GM12878 (cell line): ENCODE measurements around the gene GALT. TPM values are rescaled to one million over a fixed set of nuclear protein-coding genes. Genes with fewer than 3 reads are reported as not detected.

Experiments used
- ATAC-seq: fragments of 200-7000 bp; cut with Tn5 transposase; 3 replicates; pipeline ENCODE4 v1.9.1; 2020; ENCODE audit warnings: mild to moderate bottlenecking, moderate library complexity
- BruUV-seq: library from RNA; stranded (reverse); fragments of 400-500 nt; replicated peaks from 2 replicates; lab custom pipeline; 2021; lab: Mats Ljungman, UMichigan
- CTCF ChIA-PET: fragments of 300-600 bp; sonication (Branson Sonifier 250); formaldehyde crosslinking; extraction: SDS; loops from one replicate; lab custom pipeline; 2021; ENCODE audit warnings: inconsistent platforms; lab: Yijun Ruan, JAX
- POLR2A ChIA-PET: fragments of 350-600 bp; formaldehyde crosslinking; extraction: SDS; loops from one replicate; lab custom pipeline; 2021; ENCODE audit warnings: inconsistent platforms; lab: Charles Lee
- RAD21 ChIA-PET: fragments of 300-600 bp; sonication (Branson Sonifier 250); formaldehyde crosslinking; loops from one replicate; lab custom pipeline; 2023; ENCODE audit warnings: antibody characterized with exemption; ENCODE audit not compliant: unreplicated experiment; lab: Charles Lee
- SMC1A ChIA-PET: fragments of 300-600 bp; sonication (Branson Sonifier 250); formaldehyde crosslinking; loops from one replicate; lab custom pipeline; 2023; ENCODE audit not compliant: unreplicated experiment, uncharacterized antibody; lab: Charles Lee
- DNase-seq: peaks from one replicate; pipeline ENCODE4 v3.0.0-alpha.2; 2011; ENCODE audit warnings: low read depth, low spot score
- FAIRE-seq: peaks from 3 replicates; lab custom pipeline; 2011; peaks lifted over from hg19 to GRCh38; lab: Jason Lieb, UNC
- H2AFZ ChIP-seq: 2 replicates; pipeline ENCODE4 v1.6.0; 2011; ENCODE audit warnings: low read depth, low read length, control low read depth; ENCODE audit not compliant: control insufficient read depth
- H3K27ac ChIP-seq: 2 replicates; pipeline ENCODE4 v1.5.1; 2011; ENCODE audit warnings: control low read depth; ENCODE audit not compliant: control insufficient read depth, insufficient read depth
- H3K27me3 ChIP-seq, 2 experiments: replicated peaks in 1 of 2; 2 replicates each; pipeline versions ENCODE4 v1.6.0 to v1.6.1; 2011; ENCODE audit warnings: low read length in 1 of 2; ENCODE audit not compliant: control insufficient read depth in 2 of 2, insufficient read depth in 2 of 2
- H3K36me3 ChIP-seq, 2 experiments: 2 replicates each; pipeline ENCODE4 v1.5.1; 2011; ENCODE audit warnings: low read length in 1 of 2; ENCODE audit not compliant: control insufficient read depth in 2 of 2, insufficient read depth in 2 of 2
- H3K4me1 ChIP-seq: 2 replicates; pipeline ENCODE4 v1.6.1; 2011; ENCODE audit warnings: mild to moderate bottlenecking, low read length, moderate library complexity, mixed read lengths; ENCODE audit not compliant: control insufficient read depth, insufficient read depth
- H3K4me2 ChIP-seq: 2 replicates; pipeline ENCODE4 v1.6.0; 2011; ENCODE audit warnings: control low read depth; ENCODE audit not compliant: control insufficient read depth, insufficient read depth
- H3K4me3 ChIP-seq: fragments of 200-600 bp; sonication (generic); 2 replicates; pipeline ENCODE4 v1.5.1; 2016
- H3K79me2 ChIP-seq: 2 replicates; pipeline ENCODE4 v1.6.0; 2011; ENCODE audit warnings: low read length; ENCODE audit not compliant: control insufficient read depth, insufficient read depth
- H3K9ac ChIP-seq: 2 replicates; pipeline ENCODE4 v1.8.0; 2011; ENCODE audit warnings: low read length, control low read depth, mixed read lengths; ENCODE audit not compliant: control insufficient read depth, insufficient read depth
- H3K9me3 ChIP-seq: replicated peaks from 3 replicates; pipeline ENCODE4 v1.5.1; 2011; ENCODE audit warnings: mild to moderate bottlenecking, low read length; ENCODE audit not compliant: control insufficient read depth, insufficient read depth
- H4K20me1 ChIP-seq: 2 replicates; pipeline ENCODE4 v1.6.0; 2011; ENCODE audit not compliant: control insufficient read depth, insufficient read depth
- CTCF ChIP-seq, 3 experiments: IDR thresholded peaks in 2 of 3; conservative IDR thresholded peaks in 1 of 3; 2 replicates each; pipeline ENCODE4 v1.5.1; 2011; ENCODE audit warnings: low read depth in 3 of 3, low read length in 3 of 3, mild to moderate bottlenecking in 3 of 3, control low read depth in 2 of 3, moderate library complexity in 2 of 3, inconsistent platforms in 1 of 3, mixed read lengths in 1 of 3; ENCODE audit not compliant: control insufficient read depth in 2 of 3, insufficient read depth in 1 of 3; ENCODE audit errors: extremely low read depth in 1 of 3
- E4F1 ChIP-seq: fragments of 450-650 bp; IDR thresholded peaks from 2 replicates; pipeline ENCODE4 v1.6.1; 2018; ENCODE audit warnings: borderline replicate concordance, mild to moderate bottlenecking; ENCODE audit not compliant: partially characterized antibody
- HDAC6 ChIP-seq: fragments of 200-600 bp; sonication (generic); IDR thresholded peaks from one replicate; pipeline ENCODE4 v1.8.0; 2017; ENCODE audit warnings: antibody characterized with exemption; ENCODE audit not compliant: unreplicated experiment
- SKIL ChIP-seq: fragments of 450-650 bp; IDR thresholded peaks from 2 replicates; pipeline ENCODE4 v1.6.1; 2017; ENCODE audit warnings: mild to moderate bottlenecking, low read depth, inconsistent platforms; ENCODE audit not compliant: poor library complexity, severe bottlenecking
- SMAD1 ChIP-seq: fragments of 450-650 bp; IDR thresholded peaks from 2 replicates; pipeline ENCODE4 v1.6.1; 2018; ENCODE audit warnings: mild to moderate bottlenecking, low read depth; ENCODE audit not compliant: partially characterized antibody
- SREBF1 ChIP-seq: IDR thresholded peaks from 2 replicates; pipeline ENCODE4 v1.6.1; 2012; ENCODE audit warnings: mild to moderate bottlenecking, low read length
- STAT3 ChIP-seq: IDR thresholded peaks from 2 replicates; pipeline ENCODE4 v1.6.1; 2011; ENCODE audit warnings: low read depth, low read length, improper control_type of control experiment
- ZBTB40 ChIP-seq: fragments of 450-650 bp; IDR thresholded peaks from 2 replicates; pipeline ENCODE4 v1.6.1; 2016; ENCODE audit warnings: mild to moderate bottlenecking, moderate library complexity, borderline replicate concordance
- WGBS: methylation state at CpG from one replicate; pipeline ENCODE4 v1.1.6; 2016; ENCODE audit warnings: low lambda C conversion rate; ENCODE audit not compliant: insufficient replicate concordance, insufficient coverage; ENCODE audit errors: missing lambda C conversion rate; 5-methylcytosine and 5-hydroxymethylcytosine counted together
- in situ Hi-C: fragments of 300-500 bp; cut with MboI; formaldehyde crosslinking; loops from 9 replicates; pipeline ENCODE4 v1.14.3; 2018; ENCODE audit warnings: mixed read lengths
- intact Hi-C: fragments of 100-400 bp; cut with micrococcal nuclease; formaldehyde crosslinking; loops from one replicate; pipeline ENCODE4 v1.14.2; 2022; ENCODE audit not compliant: unreplicated experiment
- polyA plus RNA-seq, 11 experiments: library from polyadenylated mRNA; depleted of rRNA in 4 of 11; unstranded in 6 of 11; stranded (reverse) in 5 of 11; fragments of >200 nt; fragmentation: Nextera tagmentation in 4 of 11; fragmentation: Illumina TruSeq in 1 of 11; extraction: Ambion mirVana in 4 of 11; extraction: Trizol in 1 of 11; gene quantifications; 1 replicate in 1 of 11; 2 replicates in 10 of 11; pipeline versions ENCODE4 v1.2.1 to v1.2.3, GENCODE V29; 2011 to 2016; ENCODE audit warnings: inconsistent platforms in 2 of 11, missing spikeins in 2 of 11, low read depth in 1 of 11
- total RNA-seq, 4 experiments: library from RNA; depleted of rRNA in 3 of 4; stranded (reverse); fragments of >200 nt in 3 of 4; fragmentation: Illumina TruSeq in 1 of 4; extraction: Trizol in 1 of 4; gene quantifications; 2 replicates each; pipeline versions ENCODE4 v1.2.1 to v1.2.3, GENCODE V29; 2013 to 2021

GALT gene
- total and polyA plus RNA-seq, 10 of the 15 experiments (the other 5 are each of a cell fraction or from before 2014, with no cell fraction given): 9.3 to 34.1 (median 26.9) TPM

GRCh38 chr9:34654323-34655051 is 8.0 kb downstream of the GALT start:
- H3K27me3 ChIP-seq: no peaks in the 10 kb centered on the region
- no peak for TF ChIP-seq HDAC6
- no peak for TF ChIP-seq SMAD1
- TF ChIP-seq E4F1: no peak
- TF ChIP-seq ZBTB40: no peak
- no peak for TF ChIP-seq SKIL
- no peak for TF ChIP-seq CTCF (IDR thresholded peaks at IDR 0.05 in 2 of 3, conservative IDR thresholded peaks at IDR 0.05 in 1 of 3; ENCODE audit: control insufficient read depth in 2 of 3, extremely low read depth in 1 of 3, insufficient read depth in 1 of 3, low read depth in 3 of 3, low read length in 3 of 3)
- TF ChIP-seq STAT3: no peak
- TF ChIP-seq SREBF1: no peak
- no peak for FAIRE-seq
- no peaks in the 10 kb centered on the region for H3K9me3 ChIP-seq
- intact Hi-C loops (no loop called here), in situ Hi-C loops (no loop called here)
- no peak overlapping the region for H3K4me2 ChIP-seq
- no peak overlapping the region for H3K27ac ChIP-seq
- no peak overlapping the region for H2AFZ ChIP-seq
- POLR2A ChIA-PET: no interaction called here
- BruUV-seq: no TSS peak
- no peak for ATAC-seq
- SMC1A ChIA-PET: no interaction called here
- 32% methylated on average over 6 of the region's 11 CpGs for WGBS
- H3K36me3 ChIP-seq: peaks cover under 1 to 9% of the 10 kb centered on the region in 2 experiments; a peak in 3 of 4 replicates
- no peak overlapping the region for H3K9ac ChIP-seq
- no peaks in the 10 kb centered on the region for H3K79me2 ChIP-seq
- H3K4me3 ChIP-seq: no peak overlapping the region
- peaks cover 5% of the 10 kb centered on the region for H3K4me1 ChIP-seq
- CTCF ChIA-PET: no interaction called here
- RAD21 ChIA-PET: no interaction called here
- no peaks in the 10 kb centered on the region for H4K20me1 ChIP-seq
- DNase-seq: no peak
